Measurements from ENCODE around the gene PELI3. TPM values are rescaled to one million over a fixed set of nuclear protein-coding genes. Genes with fewer than 3 reads are reported as not detected.

PELI3 gene
- total RNA-seq, 1 donor from 2014 or later: 9.4 TPM

GRCh38 chr11:66473167-66473566 is 6.5 kb downstream of the PELI3 start:
- Histone ChIP-seq H3K27ac (ENCODE audit: low read depth, low read length) (no peak overlapping the region), H3K27me3 (ENCODE audit: control insufficient read depth in 3 of 3, insufficient read depth in 3 of 3, low read length in 3 of 3) (no peaks in the 10 kb centered on the region), H3K9ac (ENCODE audit: low read depth in 1 of 3, low read length in 3 of 3) (no peak overlapping the region), H3K9me3 (ENCODE audit: control insufficient read depth in 3 of 3, low read length in 3 of 3) (no peaks in the 10 kb centered on the region), H3K36me3 (ENCODE audit: control insufficient read depth in 3 of 3, insufficient read depth in 3 of 3, low read length in 3 of 3) (peaks cover 37 to 41% (median 38%) of the 10 kb centered on the region in 3 donors), H3K4me3 (ENCODE audit: low read length in 3 of 3) (no peak overlapping the region), H3K4me1 (ENCODE audit: control insufficient read depth in 3 of 3, insufficient read depth in 3 of 3, low read length in 3 of 3) (peaks cover 4 to 16% (median 7%) of the 10 kb centered on the region in 3 donors)

GRCh38 chr11:66473608-66474515 is 7.2 kb downstream of the PELI3 start:
- H3K9me3 ChIP-seq (ENCODE audit: control insufficient read depth in 3 of 3, low read length in 3 of 3): no peaks in the 10 kb centered on the region
- H3K27ac ChIP-seq (ENCODE audit: low read depth, low read length): no peak overlapping the region
- no peak overlapping the region for H3K9ac ChIP-seq (ENCODE audit: low read depth in 1 of 3, low read length in 3 of 3)
- peaks cover 6 to 17% (median 7%) of the 10 kb centered on the region in 3 donors for H3K4me1 ChIP-seq (ENCODE audit: control insufficient read depth in 3 of 3, insufficient read depth in 3 of 3, low read length in 3 of 3)
- no peak overlapping the region for H3K4me3 ChIP-seq (ENCODE audit: low read length in 3 of 3)
- peaks cover 37 to 41% (median 39%) of the 10 kb centered on the region in 3 donors for H3K36me3 ChIP-seq (ENCODE audit: control insufficient read depth in 3 of 3, insufficient read depth in 3 of 3, low read length in 3 of 3)
- H3K27me3 ChIP-seq (ENCODE audit: control insufficient read depth in 3 of 3, insufficient read depth in 3 of 3, low read length in 3 of 3): no peaks in the 10 kb centered on the region

- H3K9me3 ChIP-seq (ENCODE audit: control insufficient read depth in 3 of 3, low read length in 3 of 3): no peaks in the 10 kb centered on the region
- H3K36me3 ChIP-seq (ENCODE audit: control insufficient read depth in 3 of 3, insufficient read depth in 3 of 3, low read length in 3 of 3): peaks cover 34 to 38% (median 35%) of the 10 kb centered on the region in 3 donors
- no peaks in the 10 kb centered on the region for H3K27me3 ChIP-seq (ENCODE audit: control insufficient read depth in 3 of 3, insufficient read depth in 3 of 3, low read length in 3 of 3)
- no peak overlapping the region for H3K4me3 ChIP-seq (ENCODE audit: low read length in 3 of 3)
- peaks cover 16 to 31% (median 18%) of the 10 kb centered on the region in 3 donors for H3K4me1 ChIP-seq (ENCODE audit: control insufficient read depth in 3 of 3, insufficient read depth in 3 of 3, low read length in 3 of 3)
- no peak overlapping the region for H3K9ac ChIP-seq (ENCODE audit: low read depth in 1 of 3, low read length in 3 of 3)
- no peak overlapping the region for H3K27ac ChIP-seq (ENCODE audit: low read depth, low read length)
Measured at GRCh38 chr11:66475349-66476172, 8.9 kb downstream of the PELI3 start.

- H3K9ac ChIP-seq (ENCODE audit: low read depth in 1 of 3, low read length in 3 of 3): no peak overlapping the region
- H3K36me3 ChIP-seq (ENCODE audit: control insufficient read depth in 3 of 3, insufficient read depth in 3 of 3, low read length in 3 of 3): peaks cover 31 to 33% (median 32%) of the 10 kb centered on the region in 3 donors
- H3K27ac ChIP-seq (ENCODE audit: low read depth, low read length): no peak overlapping the region
- peaks cover 19 to 35% (median 24%) of the 10 kb centered on the region in 3 donors for H3K4me1 ChIP-seq (ENCODE audit: control insufficient read depth in 3 of 3, insufficient read depth in 3 of 3, low read length in 3 of 3)
- H3K4me3 ChIP-seq (ENCODE audit: low read length in 3 of 3): no peak overlapping the region
- no peaks in the 10 kb centered on the region for H3K9me3 ChIP-seq (ENCODE audit: control insufficient read depth in 3 of 3, low read length in 3 of 3)
- H3K27me3 ChIP-seq (ENCODE audit: control insufficient read depth in 3 of 3, insufficient read depth in 3 of 3, low read length in 3 of 3): no peaks in the 10 kb centered on the region
Measured at GRCh38 chr11:66476173-66476840, 9.6 kb downstream of the PELI3 start.

GRCh38 chr11:66476841-66477251 is 10.1 kb downstream of the PELI3 start:
- no peaks in the 10 kb centered on the region for H3K9me3 ChIP-seq (ENCODE audit: control insufficient read depth in 3 of 3, low read length in 3 of 3)
- peaks cover 19 to 35% (median 24%) of the 10 kb centered on the region in 3 donors for H3K4me1 ChIP-seq (ENCODE audit: control insufficient read depth in 3 of 3, insufficient read depth in 3 of 3, low read length in 3 of 3)
- no peak overlapping the region for H3K4me3 ChIP-seq (ENCODE audit: low read length in 3 of 3)
- no peak overlapping the region for H3K9ac ChIP-seq (ENCODE audit: low read depth in 1 of 3, low read length in 3 of 3)
- H3K36me3 ChIP-seq (ENCODE audit: control insufficient read depth in 3 of 3, insufficient read depth in 3 of 3, low read length in 3 of 3): peaks cover 28 to 29% (median 29%) of the 10 kb centered on the region in 3 donors
- no peak overlapping the region for H3K27ac ChIP-seq (ENCODE audit: low read depth, low read length)
- H3K27me3 ChIP-seq (ENCODE audit: control insufficient read depth in 3 of 3, insufficient read depth in 3 of 3, low read length in 3 of 3): no peaks in the 10 kb centered on the region

- no peak overlapping the region for H3K27ac ChIP-seq (ENCODE audit: low read depth, low read length)
- H3K9ac ChIP-seq (ENCODE audit: low read depth in 1 of 3, low read length in 3 of 3): peak overlapping the region in 2 of 3 donors; percentile 17 to 40
- no peaks in the 10 kb centered on the region for H3K9me3 ChIP-seq (ENCODE audit: control insufficient read depth in 3 of 3, low read length in 3 of 3)
- H3K27me3 ChIP-seq (ENCODE audit: control insufficient read depth in 3 of 3, insufficient read depth in 3 of 3, low read length in 3 of 3): no peaks in the 10 kb centered on the region
- no peak overlapping the region for H3K4me3 ChIP-seq (ENCODE audit: low read length in 3 of 3)
- H3K4me1 ChIP-seq (ENCODE audit: control insufficient read depth in 3 of 3, insufficient read depth in 3 of 3, low read length in 3 of 3): peaks cover 19 to 40% (median 24%) of the 10 kb centered on the region in 3 donors
- H3K36me3 ChIP-seq (ENCODE audit: control insufficient read depth in 3 of 3, insufficient read depth in 3 of 3, low read length in 3 of 3): peaks cover 22 to 25% (median 24%) of the 10 kb centered on the region in 3 donors
Measured at GRCh38 chr11:66477263-66478201, 10.8 kb downstream of the PELI3 start.

- Histone ChIP-seq H3K27ac (ENCODE audit: low read depth, low read length) (peak overlapping the region; percentile 92), H3K27me3 (ENCODE audit: control insufficient read depth in 3 of 3, insufficient read depth in 3 of 3, low read length in 3 of 3) (no peaks in the 10 kb centered on the region)
Measured at GRCh38 chr11:66478729-66479393, 12.2 kb downstream of the PELI3 start.

GRCh38 chr11:66479394-66480116 is 12.8 kb downstream of the PELI3 start:
- Histone ChIP-seq H3K4me3 (ENCODE audit: low read length in 3 of 3) (peak overlapping the region; percentile 84 to 91 (median 90)), H3K9me3 (ENCODE audit: control insufficient read depth in 3 of 3, low read length in 3 of 3) (no peaks in the 10 kb centered on the region), H3K9ac (ENCODE audit: low read depth in 1 of 3, low read length in 3 of 3) (peak overlapping the region; percentile 93 to 98 (median 95)), H3K27ac (ENCODE audit: low read depth, low read length) (peak overlapping the region; percentile 92), H3K27me3 (ENCODE audit: control insufficient read depth in 3 of 3, insufficient read depth in 3 of 3, low read length in 3 of 3) (no peaks in the 10 kb centered on the region), H3K4me1 (ENCODE audit: control insufficient read depth in 3 of 3, insufficient read depth in 3 of 3, low read length in 3 of 3) (peaks cover 19 to 40% (median 24%) of the 10 kb centered on the region in 3 donors), H3K36me3 (ENCODE audit: control insufficient read depth in 3 of 3, insufficient read depth in 3 of 3, low read length in 3 of 3) (peaks cover 7 to 18% (median 10%) of the 10 kb centered on the region in 3 donors)

More at GRCh38 chr11:66478729-66479393, 12.2 kb downstream of the PELI3 start:
- Histone ChIP-seq H3K9ac (ENCODE audit: low read depth in 1 of 3, low read length in 3 of 3) (peak overlapping the region; percentile 93 to 98 (median 95)), H3K4me1 (ENCODE audit: control insufficient read depth in 3 of 3, insufficient read depth in 3 of 3, low read length in 3 of 3) (peaks cover 19 to 40% (median 24%) of the 10 kb centered on the region in 3 donors), H3K36me3 (ENCODE audit: control insufficient read depth in 3 of 3, insufficient read depth in 3 of 3, low read length in 3 of 3) (peaks cover 10 to 23% (median 15%) of the 10 kb centered on the region in 3 donors), H3K4me3 (ENCODE audit: low read length in 3 of 3) (peak overlapping the region; percentile 84 to 91 (median 90)), H3K9me3 (ENCODE audit: control insufficient read depth in 3 of 3, low read length in 3 of 3) (no peaks in the 10 kb centered on the region)
